ENCODE data around the gene LRP1-AS.

Gene LRP1-AS

DNA sequence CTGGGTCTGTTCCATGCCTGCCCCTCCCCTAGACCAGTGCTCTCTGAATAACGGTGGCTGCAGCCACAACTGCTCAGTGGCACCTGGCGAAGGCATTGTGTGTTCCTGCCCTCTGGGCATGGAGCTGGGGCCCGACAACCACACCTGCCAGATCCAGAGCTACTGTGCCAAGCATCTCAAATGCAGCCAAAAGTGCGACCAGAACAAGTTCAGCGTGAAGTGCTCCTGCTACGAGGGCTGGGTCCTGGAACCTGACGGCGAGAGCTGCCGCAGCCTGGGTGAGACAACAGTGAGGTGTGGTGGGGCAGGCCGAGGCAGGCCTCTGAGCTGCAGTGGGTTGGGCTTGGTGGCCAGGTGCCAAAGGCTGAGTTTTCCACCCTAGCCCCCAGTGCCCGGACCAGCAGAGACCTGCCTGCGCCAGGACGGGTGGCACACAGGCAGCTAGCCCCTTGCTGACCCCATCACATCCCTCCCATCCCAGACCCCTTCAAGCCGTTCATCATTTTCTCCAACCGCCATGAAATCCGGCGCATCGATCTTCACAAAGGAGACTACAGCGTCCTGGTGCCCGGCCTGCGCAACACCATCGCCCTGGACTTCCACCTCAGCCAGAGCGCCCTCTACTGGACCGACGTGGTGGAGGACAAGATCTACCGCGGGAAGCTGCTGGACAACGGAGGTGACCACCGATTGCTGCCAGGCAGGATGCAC is 28.2 kb upstream of the LRP1-AS start:
- peaks cover 5% of the 10 kb centered on the region for H3K27me3 Mint-ChIP-seq
- H3K4me3 Mint-ChIP-seq = no peak overlapping the region
- CTCF ChIA-PET = interaction anchor here (0.8 to 2.8 kb wide), 11 partner anchors 8 to 167 kb away, joined by 3 to 16 read pairs (median 7); partner anchors contain the start of gene STAT6
- peak; percentile 53 for DNase-seq
- H3K27ac Mint-ChIP-seq = no peak overlapping the region
- H3K36me3 Mint-ChIP-seq = no peaks in the 10 kb centered on the region
- no peaks in the 10 kb centered on the region for H3K9me3 Mint-ChIP-seq
- no peaks in the 10 kb centered on the region for H3K4me1 Mint-ChIP-seq

GRCh38 chr12:57173683-57174082 is 26.3 kb upstream of the LRP1-AS start:
- CTCF ChIA-PET = interaction anchor here (0.6 to 4.4 kb wide), 14 partner anchors 8 to 169 kb away, joined by 3 to 58 read pairs (median 5); partner anchors contain the start of gene LRP1
- Mint-ChIP-seq H3K36me3 (no peaks in the 10 kb centered on the region), H3K9me3 (no peaks in the 10 kb centered on the region), H3K27ac (no peak overlapping the region), H3K4me1 (no peaks in the 10 kb centered on the region), H3K27me3 (no peaks in the 10 kb centered on the region), H3K4me3 (no peak overlapping the region)
- DNase-seq = no peak

GRCh38 chr12:57173089-57173488 is 25.7 kb upstream of the LRP1-AS start:
- Mint-ChIP-seq H3K4me1 (no peaks in the 10 kb centered on the region), H3K4me3 (no peak overlapping the region), H3K9me3 (no peaks in the 10 kb centered on the region), H3K27me3 (no peaks in the 10 kb centered on the region), H3K27ac (no peak overlapping the region), H3K36me3 (no peaks in the 10 kb centered on the region)
- CTCF ChIA-PET = interaction anchor here (0.6 to 4.4 kb wide), 15 partner anchors 8 to 168 kb away, joined by 3 to 58 read pairs (median 5); partner anchors contain the start of gene LRP1
- DNase-seq = peak; percentile 38

DNA sequence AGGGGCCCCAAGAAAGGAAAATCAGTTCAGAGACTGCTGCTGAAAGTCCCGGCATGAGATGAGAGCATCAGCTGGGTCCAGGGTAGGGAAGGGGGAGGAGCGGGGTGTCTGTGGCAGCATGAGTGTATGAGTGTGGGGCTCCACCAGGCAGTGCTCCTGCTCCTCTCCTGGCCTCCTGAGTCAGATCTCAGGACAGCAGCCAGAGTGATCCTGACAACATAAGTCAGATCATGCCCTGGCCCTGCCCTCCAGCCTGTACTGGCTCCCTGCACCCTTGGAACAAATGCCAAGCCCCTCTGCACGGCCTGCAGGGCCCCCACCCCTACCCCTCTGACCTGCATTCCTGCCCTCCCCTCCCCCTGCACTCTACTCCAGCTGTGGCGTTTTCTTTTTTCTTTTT is 24.2 kb upstream of the LRP1-AS start:
- no peak for DNase-seq
- H3K4me3 Mint-ChIP-seq = no peak overlapping the region
- no peaks in the 10 kb centered on the region for H3K4me1 Mint-ChIP-seq
- H3K27me3 Mint-ChIP-seq = peaks cover 4% of the 10 kb centered on the region
- no peaks in the 10 kb centered on the region for H3K36me3 Mint-ChIP-seq
- H3K9me3 Mint-ChIP-seq = no peaks in the 10 kb centered on the region
- CTCF ChIA-PET = interaction anchor here (0.6 to 4.4 kb wide), 4 partner anchors 11 to 1914 kb away, joined by 3 to 58 read pairs (median 7); partner anchors contain the start of gene LRP1
- H3K27ac Mint-ChIP-seq = no peak overlapping the region

DNA sequence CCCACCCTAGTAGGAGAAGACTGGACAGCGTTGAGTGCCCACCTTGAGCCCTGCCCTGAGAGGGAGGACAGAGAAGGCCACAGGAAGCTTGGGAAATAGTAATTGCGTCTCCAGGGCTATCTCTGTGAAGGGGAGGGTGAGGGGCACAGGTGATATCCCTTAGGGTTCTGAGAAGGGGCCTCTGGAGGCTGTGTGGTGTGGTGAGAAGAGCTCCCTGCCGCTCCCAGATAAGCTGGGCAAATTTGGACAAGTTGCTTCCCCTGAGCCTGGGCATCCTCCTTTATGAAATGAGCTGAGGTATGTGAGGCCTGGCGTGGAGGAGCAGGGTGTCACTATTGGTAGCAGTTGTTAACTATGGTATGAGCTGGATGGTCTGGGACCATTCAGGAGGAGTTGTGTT is 23.5 kb upstream of the LRP1-AS start:
- Mint-ChIP-seq H3K36me3 (no peaks in the 10 kb centered on the region), H3K9me3 (no peaks in the 10 kb centered on the region), H3K27ac (no peak overlapping the region), H3K4me3 (no peak overlapping the region), H3K4me1 (no peaks in the 10 kb centered on the region), H3K27me3 (peaks cover 4% of the 10 kb centered on the region)
- DNase-seq = no peak
- CTCF ChIA-PET = interaction anchor here (4.4 kb wide), 1 partner anchor 45 kb away, joined by 58 read pairs; the partner anchor contains the start of gene LRP1

DNA sequence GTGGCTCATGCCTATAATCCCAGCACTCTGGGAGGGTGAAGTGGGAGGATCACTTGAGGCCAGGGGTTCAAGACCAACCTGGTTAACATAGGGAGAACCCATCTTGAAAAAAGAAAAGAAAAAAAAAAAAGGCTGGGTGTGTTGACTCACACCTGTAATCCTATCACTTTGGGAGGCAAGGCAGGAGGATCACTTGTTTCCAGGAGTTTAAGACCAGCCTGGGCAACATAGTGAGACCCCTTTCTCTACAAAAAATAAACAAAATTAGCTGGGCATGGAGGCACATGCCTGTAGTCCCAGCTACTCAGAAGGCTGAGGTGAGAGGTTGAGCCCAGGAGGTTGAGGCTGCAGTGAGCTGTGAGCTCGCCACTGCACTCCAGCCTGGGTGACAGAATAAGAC is 23.0 kb upstream of the LRP1-AS start:
- Mint-ChIP-seq H3K27ac (no peak overlapping the region), H3K4me1 (no peaks in the 10 kb centered on the region), H3K4me3 (no peak overlapping the region), H3K27me3 (peaks cover 4% of the 10 kb centered on the region), H3K9me3 (no peaks in the 10 kb centered on the region), H3K36me3 (no peaks in the 10 kb centered on the region)
- CTCF ChIA-PET = interaction anchor here (1.3 to 4.4 kb wide), 2 partner anchors 40 to 45 kb away, joined by 3 to 58 read pairs; partner anchors contain the start of gene LRP1
- no peak for DNase-seq

- Mint-ChIP-seq H3K27me3 (peaks cover 4% of the 10 kb centered on the region), H3K36me3 (no peaks in the 10 kb centered on the region), H3K4me1 (no peaks in the 10 kb centered on the region), H3K9me3 (no peaks in the 10 kb centered on the region), H3K27ac (no peak overlapping the region), H3K4me3 (no peak overlapping the region)
- DNase-seq = no peak
- CTCF ChIA-PET = interaction anchor here (1.3 to 4.4 kb wide), 2 partner anchors 40 to 44 kb away, joined by 3 to 58 read pairs; partner anchors contain the start of gene LRP1
Measured at GRCh38 chr12:57169969-57170368, 22.6 kb upstream of the LRP1-AS start.

DNA sequence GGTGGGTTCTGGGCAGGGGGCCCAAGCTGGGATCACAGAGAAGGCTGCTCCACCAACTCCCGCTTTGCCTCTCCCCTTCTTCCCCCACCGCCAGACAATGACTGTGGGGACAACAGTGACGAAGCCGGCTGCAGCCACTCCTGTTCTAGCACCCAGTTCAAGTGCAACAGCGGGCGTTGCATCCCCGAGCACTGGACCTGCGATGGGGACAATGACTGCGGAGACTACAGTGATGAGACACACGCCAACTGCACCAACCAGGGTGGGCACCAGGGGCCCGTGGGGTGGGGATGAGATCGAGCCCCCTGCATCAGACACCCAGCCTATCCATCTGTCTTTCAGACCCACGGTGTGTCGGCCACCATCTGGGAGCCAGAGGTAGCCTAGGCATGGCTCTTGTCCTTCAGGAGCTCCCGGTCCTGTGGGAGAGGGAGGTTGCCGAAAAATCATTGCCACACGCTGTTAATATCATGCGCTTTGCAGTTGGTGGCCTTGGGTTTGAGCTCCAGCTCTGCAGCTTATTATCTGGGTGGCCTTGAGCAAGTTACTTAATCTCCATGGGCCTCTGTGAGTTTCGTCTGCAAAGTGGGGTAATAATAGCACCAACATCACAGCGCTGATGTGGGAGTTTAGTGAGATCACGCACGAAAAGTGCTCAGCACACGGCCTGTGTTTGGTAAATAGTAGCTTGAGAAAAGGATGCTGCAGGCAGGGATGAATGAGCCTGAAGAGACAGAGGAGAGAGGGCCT is 21.8 kb upstream of the LRP1-AS start:
- Mint-ChIP-seq H3K9me3 (no peaks in the 10 kb centered on the region), H3K27ac (no peak overlapping the region), H3K27me3 (peaks cover 4% of the 10 kb centered on the region), H3K4me3 (no peak overlapping the region), H3K36me3 (no peaks in the 10 kb centered on the region), H3K4me1 (no peaks in the 10 kb centered on the region)
- no peak for DNase-seq
- CTCF ChIA-PET = interaction anchor here (1.1 to 1.3 kb wide), 2 partner anchors 11 to 39 kb away, joined by 3 read pairs; no protein-coding TSS in a partner anchor

- Mint-ChIP-seq H3K4me3 (no peak overlapping the region), H3K36me3 (no peaks in the 10 kb centered on the region), H3K4me1 (no peaks in the 10 kb centered on the region), H3K27me3 (peaks cover 4% of the 10 kb centered on the region), H3K27ac (no peak overlapping the region), H3K9me3 (no peaks in the 10 kb centered on the region)
- no peak for DNase-seq
- CTCF ChIA-PET = interaction anchor here (1.1 to 1.3 kb wide), 2 partner anchors 8 to 10 kb away, joined by 3 read pairs; no protein-coding TSS in a partner anchor
Measured at GRCh38 chr12:57168058-57168457, 20.6 kb upstream of the LRP1-AS start.

GRCh38 chr12:57166971-57167371 is 19.6 kb upstream of the LRP1-AS start:
- Mint-ChIP-seq H3K4me1 (no peaks in the 10 kb centered on the region), H3K4me3 (no peak overlapping the region), H3K36me3 (no peaks in the 10 kb centered on the region), H3K27ac (no peak overlapping the region), H3K9me3 (no peaks in the 10 kb centered on the region), H3K27me3 (peaks cover 4% of the 10 kb centered on the region)
- CTCF ChIA-PET = interaction anchor here (1.1 to 2.4 kb wide), 3 partner anchors 9 to 43 kb away, joined by 3 to 7 read pairs (median 3); no protein-coding TSS in a partner anchor
- no peak for DNase-seq

GRCh38 chr12:57165741-57166140 is 18.3 kb upstream of the LRP1-AS start:
- CTCF ChIA-PET = interaction anchor here (2.4 kb wide), 1 partner anchor 42 kb away, joined by 7 read pairs; no protein-coding TSS in a partner anchor
- no peak for DNase-seq
- Mint-ChIP-seq H3K9me3 (no peaks in the 10 kb centered on the region), H3K27me3 (peaks cover 4% of the 10 kb centered on the region), H3K36me3 (no peaks in the 10 kb centered on the region), H3K4me1 (no peaks in the 10 kb centered on the region), H3K4me3 (no peak overlapping the region), H3K27ac (no peak overlapping the region)

DNA sequence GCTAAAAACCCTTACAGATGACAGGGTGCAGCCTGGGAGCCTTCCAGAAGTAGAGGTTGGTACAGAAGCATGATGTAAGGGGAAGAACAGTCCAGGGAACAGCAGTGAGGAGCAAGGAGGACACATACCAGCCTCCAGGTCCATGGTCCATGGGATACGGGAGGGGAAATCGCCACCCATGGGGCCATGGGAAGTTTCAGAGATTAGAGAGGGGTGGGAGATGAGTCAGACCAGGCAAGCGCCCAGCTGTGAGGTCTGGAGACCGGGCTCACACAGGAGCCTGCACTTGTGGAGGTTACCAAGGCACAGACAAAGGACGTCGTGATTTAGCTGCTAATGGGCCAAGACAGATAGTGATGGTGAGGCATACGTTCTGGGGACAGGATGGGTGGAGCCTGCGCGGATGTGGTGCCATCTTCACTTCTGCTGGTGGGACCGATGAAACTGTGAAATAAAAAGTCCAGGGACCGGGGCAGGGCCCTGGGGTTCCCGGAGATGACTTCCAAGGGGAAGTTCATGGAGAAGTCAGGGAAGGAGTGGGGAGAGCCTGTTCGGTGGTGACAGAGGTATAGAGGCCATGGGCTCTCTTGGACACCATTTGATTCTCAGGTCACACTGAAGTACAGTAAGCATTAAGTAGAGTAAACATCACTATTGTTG is 17.7 kb upstream of the LRP1-AS start:
- CTCF ChIA-PET = interaction anchor here (0.5 to 2.4 kb wide), 2 partner anchors 41 to 92 kb away, joined by 5 to 7 read pairs; no protein-coding TSS in a partner anchor
- peaks cover 4% of the 10 kb centered on the region for H3K27me3 Mint-ChIP-seq
- no peaks in the 10 kb centered on the region for H3K36me3 Mint-ChIP-seq
- DNase-seq = no peak
- H3K4me3 Mint-ChIP-seq = no peak overlapping the region
- H3K27ac Mint-ChIP-seq = no peak overlapping the region
- no peaks in the 10 kb centered on the region for H3K9me3 Mint-ChIP-seq
- H3K4me1 Mint-ChIP-seq = no peaks in the 10 kb centered on the region

- H3K9me3 Mint-ChIP-seq = no peaks in the 10 kb centered on the region
- no peaks in the 10 kb centered on the region for H3K36me3 Mint-ChIP-seq
- no peak for DNase-seq
- CTCF ChIA-PET = interaction anchor here (0.5 kb wide), 1 partner anchor 92 kb away, joined by 5 read pairs; no protein-coding TSS in a partner anchor
- no peak overlapping the region for H3K27ac Mint-ChIP-seq
- peaks cover 8% of the 10 kb centered on the region for H3K27me3 Mint-ChIP-seq
- H3K4me1 Mint-ChIP-seq = no peaks in the 10 kb centered on the region
- H3K4me3 Mint-ChIP-seq = no peak overlapping the region
Measured at GRCh38 chr12:57164454-57164853, 17.0 kb upstream of the LRP1-AS start.
